ENCODE results near the gene RFNG.

- TF ChIP-seq, protein P1, sequence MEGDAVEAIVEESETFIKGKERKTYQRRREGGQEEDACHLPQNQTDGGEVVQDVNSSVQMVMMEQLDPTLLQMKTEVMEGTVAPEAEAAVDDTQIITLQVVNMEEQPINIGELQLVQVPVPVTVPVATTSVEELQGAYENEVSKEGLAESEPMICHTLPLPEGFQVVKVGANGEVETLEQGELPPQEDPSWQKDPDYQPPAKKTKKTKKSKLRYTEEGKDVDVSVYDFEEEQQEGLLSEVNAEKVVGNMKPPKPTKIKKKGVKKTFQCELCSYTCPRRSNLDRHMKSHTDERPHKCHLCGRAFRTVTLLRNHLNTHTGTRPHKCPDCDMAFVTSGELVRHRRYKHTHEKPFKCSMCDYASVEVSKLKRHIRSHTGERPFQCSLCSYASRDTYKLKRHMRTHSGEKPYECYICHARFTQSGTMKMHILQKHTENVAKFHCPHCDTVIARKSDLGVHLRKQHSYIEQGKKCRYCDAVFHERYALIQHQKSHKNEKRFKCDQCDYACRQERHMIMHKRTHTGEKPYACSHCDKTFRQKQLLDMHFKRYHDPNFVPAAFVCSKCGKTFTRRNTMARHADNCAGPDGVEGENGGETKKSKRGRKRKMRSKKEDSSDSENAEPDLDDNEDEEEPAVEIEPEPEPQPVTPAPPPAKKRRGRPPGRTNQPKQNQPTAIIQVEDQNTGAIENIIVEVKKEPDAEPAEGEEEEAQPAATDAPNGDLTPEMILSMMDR (conservative IDR thresholded peaks at IDR 0.05; ENCODE audit: low read depth, low read length): no peak
- TF ChIP-seq EZH2 (IDR thresholded peaks at IDR 0.05; ENCODE audit: borderline replicate concordance, low read depth, low read length, poor library complexity, severe bottlenecking): no peak
These were observed 3.0 kb downstream of the RFNG start for GRCh38 chr17:82048571-82048971.

All from A673 (cell line).